Fibroblast of the aortic adventitia (primary cell): ENCODE measurements around the gene CSNK1G2. TPM values are rescaled to one million over a fixed set of nuclear protein-coding genes. Genes with fewer than 3 reads are reported as not detected.

Source experiments
- DNase-seq: peaks from one replicate; pipeline ENCODE4 v3.0.0-alpha.2; 2010; ENCODE audit warnings: low read depth
- H3K4me3 ChIP-seq: 2 replicates; pipeline ENCODE4 v1.5.1; 2011; ENCODE audit warnings: low read depth, mild to moderate bottlenecking, control low read depth, low read length, moderate library complexity
- total RNA-seq: library from RNA; depleted of rRNA; stranded (reverse); fragments of >200 nt; gene quantifications from 2 replicates; pipeline ENCODE4 v1.2.3, GENCODE V29; 2012; ENCODE audit warnings: low replicate concordance
- TF ChIP-seq, protein P1 (sequence below): IDR thresholded peaks from 2 replicates; pipeline ENCODE4 v1.5.1; 2011; ENCODE audit warnings: mild to moderate bottlenecking, low read length, control low read depth, inconsistent platforms; ENCODE audit not compliant: insufficient read depth

The CSNK1G2 gene
- total RNA-seq, 1 donor = 47.5 TPM

DNA sequence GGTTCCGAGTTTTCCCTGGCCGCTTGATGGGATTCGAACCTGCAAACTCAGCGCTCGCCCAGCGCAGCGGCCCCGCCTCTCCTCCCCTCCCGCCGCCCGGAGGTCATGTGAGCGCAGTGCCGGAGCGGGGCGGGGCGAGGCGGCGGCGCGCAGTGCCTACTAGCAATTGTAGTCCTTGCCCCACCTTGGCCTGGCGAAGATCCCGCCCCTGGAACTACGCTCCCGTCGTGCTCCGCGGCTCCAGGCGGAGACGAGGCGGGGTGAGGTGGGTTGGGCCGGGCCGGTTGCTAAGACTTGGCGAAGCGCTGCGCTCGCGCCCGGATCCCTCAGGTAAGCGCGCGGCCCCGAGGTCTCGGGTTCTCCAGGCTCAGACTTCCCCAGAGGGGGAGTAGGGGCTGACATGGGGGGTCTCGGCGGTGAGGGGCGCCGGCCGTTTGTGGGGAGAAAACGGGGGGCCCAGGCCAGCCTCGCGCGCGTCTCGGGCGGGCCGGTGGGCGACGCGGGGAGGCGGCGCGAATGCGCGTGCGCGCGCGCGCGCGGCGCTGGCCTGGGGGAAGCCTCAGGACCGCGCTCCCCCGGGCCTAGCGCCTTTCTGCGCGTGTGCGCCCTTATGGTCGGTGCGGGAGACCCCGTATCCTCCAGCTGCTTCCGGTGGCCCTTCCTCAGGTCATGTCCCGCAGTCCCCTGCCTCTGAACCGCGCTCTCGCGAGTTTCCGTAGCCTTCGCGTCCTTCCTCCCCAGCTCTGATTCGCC lies 35.7 kb upstream of the CSNK1G2 start, which contains the start of the genes ADAT3 and SCAMP4:
TSS of gene ADAT3 (plus strand) at position 290 of the 753 bp plus-strand sequence. CDS start 6,649 bp downstream, outside the sequence.
TSS of gene SCAMP4 (plus strand) at position 290 of the 753 bp plus-strand sequence. CDS start 9,621 bp downstream, outside the sequence.
- H3K4me3 ChIP-seq = peak within 1 kb of the TSS; percentile 70
- TF ChIP-seq, protein P1, sequence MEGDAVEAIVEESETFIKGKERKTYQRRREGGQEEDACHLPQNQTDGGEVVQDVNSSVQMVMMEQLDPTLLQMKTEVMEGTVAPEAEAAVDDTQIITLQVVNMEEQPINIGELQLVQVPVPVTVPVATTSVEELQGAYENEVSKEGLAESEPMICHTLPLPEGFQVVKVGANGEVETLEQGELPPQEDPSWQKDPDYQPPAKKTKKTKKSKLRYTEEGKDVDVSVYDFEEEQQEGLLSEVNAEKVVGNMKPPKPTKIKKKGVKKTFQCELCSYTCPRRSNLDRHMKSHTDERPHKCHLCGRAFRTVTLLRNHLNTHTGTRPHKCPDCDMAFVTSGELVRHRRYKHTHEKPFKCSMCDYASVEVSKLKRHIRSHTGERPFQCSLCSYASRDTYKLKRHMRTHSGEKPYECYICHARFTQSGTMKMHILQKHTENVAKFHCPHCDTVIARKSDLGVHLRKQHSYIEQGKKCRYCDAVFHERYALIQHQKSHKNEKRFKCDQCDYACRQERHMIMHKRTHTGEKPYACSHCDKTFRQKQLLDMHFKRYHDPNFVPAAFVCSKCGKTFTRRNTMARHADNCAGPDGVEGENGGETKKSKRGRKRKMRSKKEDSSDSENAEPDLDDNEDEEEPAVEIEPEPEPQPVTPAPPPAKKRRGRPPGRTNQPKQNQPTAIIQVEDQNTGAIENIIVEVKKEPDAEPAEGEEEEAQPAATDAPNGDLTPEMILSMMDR = no peak
- peak; percentile 98 for DNase-seq

DNA sequence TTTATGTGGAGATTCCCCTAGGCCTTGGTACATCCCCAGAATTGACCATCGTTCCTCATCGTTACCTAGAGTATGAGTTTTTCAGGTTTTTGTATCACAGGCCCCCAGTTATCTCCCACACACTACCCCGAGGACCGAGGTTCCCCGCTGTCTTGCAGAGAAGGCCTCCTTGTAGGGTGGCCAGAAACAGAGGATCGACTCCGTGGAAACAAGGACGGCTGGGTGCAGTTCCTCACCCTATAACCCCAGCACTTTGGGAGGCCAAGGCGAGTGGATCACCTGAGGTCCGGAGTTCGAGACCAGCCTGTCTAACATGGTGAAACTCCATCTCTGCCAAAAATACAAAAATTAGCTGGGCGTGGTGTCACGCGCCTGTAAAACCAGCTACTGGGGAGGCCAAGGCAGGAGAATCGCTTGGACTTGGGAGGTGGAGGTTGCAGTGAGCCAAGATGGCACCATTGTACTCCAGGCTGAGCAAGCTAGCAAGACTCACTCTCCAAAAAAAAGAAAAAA lies 35.1 kb upstream of the CSNK1G2 start:
- TF ChIP-seq, protein P1 = no peak
- no peak for DNase-seq
- peak overlapping the region; percentile 70 for H3K4me3 ChIP-seq

DNA sequence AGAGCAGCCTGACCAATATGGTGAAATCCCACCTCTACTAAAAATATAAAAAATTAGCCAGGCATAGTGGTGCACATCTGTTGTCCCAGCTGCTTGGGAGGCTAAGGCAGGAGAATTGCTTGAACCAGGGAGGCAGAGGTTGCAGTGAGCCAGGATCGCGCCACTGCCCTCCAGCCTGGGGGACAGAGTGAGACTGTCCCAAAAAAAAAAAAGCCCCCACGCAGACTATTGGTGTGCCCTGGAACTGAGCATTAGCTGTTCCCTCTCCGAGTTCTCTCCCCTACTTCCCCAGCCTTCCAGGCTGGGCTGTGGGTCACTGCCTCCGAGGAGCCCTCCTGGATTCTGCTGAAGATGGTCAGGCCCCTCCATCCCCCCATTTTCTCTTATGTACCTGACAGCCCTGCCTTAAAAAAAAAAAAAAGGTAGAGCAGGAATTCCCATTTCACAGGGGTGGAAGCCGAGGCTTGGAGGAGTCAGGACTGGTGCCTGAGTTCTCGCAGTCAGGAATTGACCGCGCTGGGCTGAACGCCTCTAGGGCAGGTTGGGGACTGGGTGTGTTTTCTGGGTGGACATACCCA lies 33.9 kb upstream of the CSNK1G2 start:
- no peak for DNase-seq
- TF ChIP-seq, protein P1 = no peak
- H3K4me3 ChIP-seq = no peak overlapping the region

DNA sequence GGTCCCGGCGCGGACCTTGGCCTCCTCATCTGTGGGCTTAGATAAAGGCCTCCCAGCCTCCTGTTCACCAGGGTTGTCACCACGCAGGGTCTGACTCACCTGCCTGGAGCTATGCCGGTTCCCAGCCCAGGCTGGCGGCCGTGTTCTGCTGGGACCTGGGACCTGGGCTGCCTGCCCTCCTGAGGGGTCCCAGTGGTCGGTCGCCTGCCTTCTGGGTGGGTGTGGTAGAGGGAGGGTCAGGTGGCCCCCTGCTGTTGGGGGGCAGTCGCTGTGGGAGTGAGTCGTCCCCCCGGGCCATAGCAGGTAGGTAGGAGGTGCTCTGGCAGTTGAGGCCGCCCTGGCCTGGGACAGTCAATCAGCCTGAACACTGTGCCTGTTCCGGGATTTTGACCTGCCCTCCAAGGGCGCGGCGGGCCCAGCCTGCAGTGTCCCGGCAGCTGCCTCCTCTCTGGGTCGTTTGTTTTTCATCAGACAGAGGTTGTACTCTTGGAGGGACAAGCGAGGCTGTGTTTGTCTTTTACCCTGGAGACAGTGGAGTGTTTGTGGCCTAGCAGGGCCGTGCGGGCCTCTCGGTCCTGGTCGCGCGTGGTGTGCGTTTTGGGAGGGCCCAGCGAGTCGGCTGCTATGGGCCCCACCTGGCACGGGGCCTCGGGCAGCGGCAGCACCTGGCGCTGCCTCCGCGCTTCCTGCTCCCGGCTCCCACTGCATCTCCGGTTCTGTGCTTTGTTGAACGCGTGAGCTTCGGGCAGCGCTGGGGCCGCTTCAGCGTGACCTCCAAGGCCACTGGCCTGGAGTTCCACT lies 33.2 kb upstream of the CSNK1G2 start:
- no peak overlapping the region for H3K4me3 ChIP-seq
- no peak for DNase-seq
- TF ChIP-seq, protein P1 = no peak

DNA sequence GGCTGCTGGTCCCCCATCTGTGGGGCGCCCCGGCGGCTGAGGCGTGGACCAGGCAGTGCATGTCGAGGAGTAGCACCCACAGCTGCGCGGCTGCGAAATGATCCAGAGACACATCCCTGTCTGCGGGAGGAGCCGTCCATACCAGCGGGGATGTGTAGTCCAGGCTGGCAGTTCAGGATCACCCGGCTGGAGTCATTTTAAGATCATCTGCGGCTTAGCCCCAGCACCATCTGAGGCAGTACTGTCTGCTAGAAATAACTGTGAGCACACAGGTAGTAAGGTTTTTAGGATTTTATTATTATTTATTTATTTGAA lies 32.7 kb upstream of the CSNK1G2 start:
- H3K4me3 ChIP-seq = no peak overlapping the region
- TF ChIP-seq, protein P1 = no peak
- no peak for DNase-seq

DNA sequence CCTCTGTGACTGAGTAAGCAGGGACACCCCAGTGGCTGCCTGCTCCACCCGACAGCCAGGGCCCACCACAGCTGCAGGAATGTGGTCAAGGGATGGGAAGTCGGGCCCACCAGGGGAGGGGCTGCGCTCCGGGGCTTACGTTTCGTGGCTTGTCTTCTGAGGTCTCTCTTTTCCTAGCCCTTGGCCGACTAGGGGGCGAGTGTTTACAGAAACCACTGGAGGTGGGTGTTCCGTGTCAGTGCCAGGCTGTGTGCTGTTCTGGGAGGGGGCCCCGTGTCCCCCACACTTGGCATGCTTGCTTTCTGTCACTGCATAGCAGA lies 31.3 kb upstream of the CSNK1G2 start:
- TF ChIP-seq, protein P1 = no peak
- no peak for DNase-seq
- no peak overlapping the region for H3K4me3 ChIP-seq
